HuH-7.5 (cell line): ENCODE results near the gene SCMH1.

Experiments
- DNase-seq: peaks from one replicate; pipeline ENCODE4 v3.0.0; 2011; ENCODE audit warnings: low spot score

The SCMH1 gene

DNA sequence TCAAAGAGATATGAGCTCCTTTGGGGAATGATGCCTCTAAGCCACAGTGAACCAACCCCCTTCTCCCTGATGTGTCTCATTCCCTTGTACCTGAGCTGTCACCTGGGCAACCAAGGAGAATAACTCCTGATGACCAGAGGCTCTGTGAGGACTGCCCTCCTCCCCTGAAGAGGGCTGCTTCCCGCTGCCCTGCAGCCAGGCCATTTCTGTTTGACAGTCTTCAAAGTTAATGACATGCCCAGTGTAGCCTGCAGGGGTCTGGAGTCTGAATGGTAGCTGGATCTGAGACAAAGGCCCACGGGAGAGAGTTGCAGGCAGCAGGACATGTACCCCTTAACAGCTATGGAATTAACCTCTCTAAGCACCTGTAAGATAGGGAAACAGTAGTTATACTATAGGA is 217.2 kb downstream of the SCMH1 start:
- DNase-seq, result no peak

GRCh38 chr1:41023279-41023990 is 218.7 kb downstream of the SCMH1 start:
- peak; percentile 55 for DNase-seq

DNA sequence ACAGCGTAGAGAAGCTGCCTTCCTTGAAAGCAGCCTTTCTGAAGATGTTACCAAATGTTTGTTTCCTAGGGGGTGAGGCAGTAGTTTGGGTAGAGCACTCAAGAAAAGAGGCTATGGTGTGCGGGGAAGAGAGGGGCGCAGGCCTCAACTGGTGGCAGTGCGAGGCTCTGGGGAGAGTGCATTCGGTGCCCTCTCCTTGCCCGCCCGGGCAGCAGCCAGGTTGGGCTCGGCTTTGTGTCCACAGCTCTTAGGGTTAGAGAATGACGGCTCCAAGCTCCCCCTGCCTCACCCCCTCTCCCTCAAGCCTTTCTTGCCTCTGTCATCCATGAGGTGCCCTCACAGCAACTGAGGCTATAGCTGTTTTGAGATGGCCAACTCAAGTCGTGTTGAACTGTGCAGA is 219.7 kb downstream of the SCMH1 start:
- DNase-seq, result no peak

GRCh38 chr1:41021526-41022308 is 220.4 kb downstream of the SCMH1 start, which contains the start of gene SLFNL1:
SLFNL1 (minus strand) TSS chr1:41021725; CDS start chr1:41020660, 1,065 bp downstream.
- no peak for DNase-seq

- DNase-seq, result no peak
Measured at GRCh38 chr1:41020654-41021053, 221.5 kb downstream of the SCMH1 start.

- DNase-seq, result no peak
Measured at GRCh38 chr1:41020109-41020576, 222.0 kb downstream of the SCMH1 start.

- DNase-seq, result no peak
Measured at GRCh38 chr1:41019353-41019745, 222.8 kb downstream of the SCMH1 start.

- no peak for DNase-seq
Measured at GRCh38 chr1:41018018-41018410, 224.1 kb downstream of the SCMH1 start.

DNA sequence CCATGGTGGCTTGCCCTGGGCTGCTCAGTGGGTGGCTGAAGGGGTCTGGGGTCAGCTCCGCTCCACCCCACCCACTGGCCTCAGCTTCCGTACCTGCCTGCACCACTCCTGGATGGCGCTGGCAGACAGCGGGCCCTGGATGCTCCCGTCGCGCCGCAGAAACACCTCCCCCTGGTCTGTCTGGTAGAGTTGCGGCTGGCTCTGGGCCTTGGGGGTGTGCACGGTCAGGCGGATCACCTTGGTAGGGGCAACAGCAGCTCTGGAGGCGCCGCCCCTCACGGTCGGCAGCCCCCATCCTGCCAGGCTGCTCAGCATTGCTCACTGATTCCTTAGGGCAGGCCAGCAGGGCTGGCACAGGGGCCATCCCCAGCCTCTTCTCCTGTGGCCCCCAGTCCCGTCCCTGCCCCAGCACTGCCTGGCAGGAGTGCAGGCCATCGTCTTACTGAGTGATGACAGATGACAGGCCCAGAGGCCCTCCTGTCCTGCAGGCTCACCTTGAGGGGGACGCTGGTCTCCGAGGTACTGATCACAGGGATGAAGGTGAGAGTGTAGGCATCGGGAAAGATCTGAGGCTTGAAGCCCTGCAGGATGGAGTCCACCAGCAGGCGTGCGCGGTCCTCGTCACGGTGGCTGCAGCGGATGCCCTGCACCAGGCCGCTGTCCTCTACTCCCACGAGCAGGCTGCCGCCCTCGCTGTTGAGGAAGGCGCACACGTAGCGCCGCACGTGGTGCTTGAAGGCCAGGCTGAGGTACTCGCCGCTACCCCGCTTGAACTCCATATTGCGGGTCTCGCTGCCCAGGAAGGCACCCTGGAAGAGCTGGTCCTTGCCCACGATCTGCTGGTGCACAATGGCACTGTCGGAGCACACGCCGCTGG is 224.7 kb downstream of the SCMH1 start:
- DNase-seq, result no peak

GRCh38 chr1:41015897-41016470 is 226.1 kb downstream of the SCMH1 start:
- DNase-seq, result no peak

DNA sequence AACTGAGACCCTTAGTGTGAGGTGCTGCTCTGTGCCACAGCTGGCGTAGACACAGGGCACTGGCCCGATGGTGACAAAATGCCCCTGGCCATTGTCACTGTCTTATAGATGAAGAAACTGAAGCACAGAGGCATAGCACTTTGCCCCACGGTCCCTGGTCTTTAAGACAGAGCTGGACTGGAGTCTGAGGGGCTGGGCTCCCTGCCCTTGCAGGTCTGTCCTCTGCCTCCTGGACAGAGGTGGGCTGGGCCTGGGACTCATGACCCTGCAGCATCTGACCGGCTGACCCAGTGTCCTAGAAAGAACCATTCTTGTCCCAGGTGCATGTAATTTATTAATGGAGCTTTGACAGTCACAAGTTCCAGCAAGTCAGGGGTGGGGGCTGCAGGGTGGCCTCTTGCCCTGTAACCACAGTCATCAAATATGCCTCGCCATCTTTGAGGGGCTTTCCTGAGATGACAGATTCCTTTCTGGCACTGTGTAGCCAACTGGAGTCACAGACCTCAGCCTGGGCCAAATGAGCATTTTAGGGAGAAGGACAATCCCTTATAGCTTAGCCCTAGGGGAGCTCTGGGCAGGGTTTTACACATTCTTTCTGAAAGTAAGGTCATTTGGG is 226.7 kb downstream of the SCMH1 start:
- no peak for DNase-seq

DNA sequence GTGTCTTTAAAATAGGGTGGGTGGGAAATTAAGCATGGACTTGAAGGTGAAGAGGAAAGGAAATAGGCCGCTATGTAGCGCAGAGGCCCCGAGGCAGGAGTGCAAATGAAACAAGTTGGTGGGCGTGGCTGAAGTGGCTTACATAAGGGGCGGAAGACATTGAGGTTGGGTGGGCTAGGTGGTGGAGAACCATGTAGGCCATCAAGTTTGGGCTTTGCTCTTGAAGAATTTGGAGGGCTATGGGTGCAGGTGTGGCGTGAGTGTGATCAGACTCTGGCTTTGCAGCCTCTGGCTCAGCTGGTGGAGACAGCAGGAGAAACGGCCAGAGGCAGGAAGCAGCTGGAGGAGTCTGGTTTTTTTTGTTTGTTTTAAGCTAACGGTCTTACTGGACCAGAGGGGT is 227.2 kb downstream of the SCMH1 start:
- DNase-seq, result no peak

DNA sequence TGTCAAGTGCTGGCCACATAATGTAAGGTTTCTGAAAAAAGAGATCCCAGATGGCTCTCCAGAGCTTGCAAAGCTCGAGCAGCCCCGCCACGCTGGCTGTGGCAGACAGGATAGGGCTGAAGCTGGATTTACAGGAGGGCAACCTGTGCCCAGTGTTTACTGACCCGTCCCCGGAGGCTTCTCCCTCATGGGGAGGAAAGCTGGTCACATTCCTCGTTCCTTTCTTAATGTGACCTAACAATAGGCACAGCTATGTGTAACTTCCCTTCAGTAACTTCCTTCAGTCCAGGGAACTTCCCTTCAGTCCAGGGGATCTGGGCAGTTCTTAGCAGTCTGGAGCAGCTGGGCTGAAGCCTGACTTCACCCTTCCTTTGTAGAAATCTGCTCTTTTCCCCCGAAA is 228.3 kb downstream of the SCMH1 start:
- DNase-seq, result no peak

- DNase-seq, result no peak
Measured at GRCh38 chr1:41013024-41013423, 229.1 kb downstream of the SCMH1 start.

- DNase-seq, result no peak
Measured at GRCh38 chr1:41010345-41010744, 231.8 kb downstream of the SCMH1 start.

- DNase-seq, result no peak
Measured at GRCh38 chr1:41009466-41009865, 232.6 kb downstream of the SCMH1 start.

DNA sequence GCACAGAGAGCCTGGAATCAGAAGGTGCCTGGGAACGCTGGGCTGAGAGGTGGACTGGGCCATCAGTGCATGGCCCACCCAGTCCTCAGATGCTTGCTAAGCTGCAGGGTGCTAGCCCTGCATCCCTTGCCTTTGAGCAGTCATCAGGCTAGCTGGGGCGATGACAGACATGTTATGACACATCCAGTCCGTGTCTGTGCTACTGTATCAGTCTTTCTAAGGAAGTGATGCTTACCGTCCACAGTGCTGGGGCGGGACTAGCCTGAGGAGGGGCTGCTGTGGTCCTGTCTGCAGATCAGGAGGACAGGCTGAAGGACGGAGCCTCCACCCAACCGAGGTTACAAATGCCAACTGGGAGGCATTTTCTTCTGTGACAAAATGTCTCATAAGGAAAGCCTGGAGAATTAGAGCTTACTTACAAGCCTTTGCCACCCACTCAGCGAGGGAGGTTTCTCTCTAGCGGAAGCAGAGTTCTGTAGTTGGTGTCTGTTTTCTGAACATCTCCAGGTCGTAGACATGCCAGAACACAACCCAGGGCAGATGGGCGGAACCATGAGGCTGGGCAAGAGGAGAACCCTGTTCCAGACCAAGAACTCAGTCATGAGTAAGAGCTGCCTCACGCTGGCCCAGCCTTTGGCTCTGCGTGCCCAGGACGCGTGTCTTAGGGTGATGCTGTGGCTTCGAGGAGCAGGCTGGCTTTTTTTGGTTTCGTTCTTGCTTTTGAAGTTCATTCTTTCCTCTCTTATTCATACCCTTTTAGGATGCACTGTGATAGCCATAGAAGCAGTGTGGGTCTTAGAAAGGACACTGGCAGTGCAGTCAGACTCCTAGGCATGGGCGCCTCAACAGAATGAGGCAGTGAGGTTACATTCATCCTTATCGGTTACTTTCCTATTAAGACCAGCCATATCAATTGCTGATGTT is 234.9 kb downstream of the SCMH1 start:
- DNase-seq, result no peak

DNA sequence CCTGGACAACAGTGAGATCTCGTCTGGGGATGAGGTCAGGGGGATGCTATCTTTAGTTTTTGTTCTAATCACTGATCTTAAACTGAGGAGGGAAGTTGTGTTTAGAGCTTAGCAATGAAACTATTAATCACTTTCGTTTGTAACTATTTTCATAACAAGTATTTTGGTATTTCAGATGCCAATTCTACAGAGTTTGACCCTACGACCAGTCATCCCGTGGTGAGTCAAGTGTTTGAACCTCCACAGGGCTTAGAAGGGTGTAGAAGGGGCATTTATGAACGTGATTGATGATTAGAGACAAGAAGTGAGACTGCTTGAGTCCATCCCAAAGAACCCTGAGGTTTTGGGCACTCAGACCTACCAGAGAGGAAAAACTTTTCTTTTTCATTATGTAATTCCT is 236.2 kb downstream of the SCMH1 start:
- DNase-seq, result no peak

DNA sequence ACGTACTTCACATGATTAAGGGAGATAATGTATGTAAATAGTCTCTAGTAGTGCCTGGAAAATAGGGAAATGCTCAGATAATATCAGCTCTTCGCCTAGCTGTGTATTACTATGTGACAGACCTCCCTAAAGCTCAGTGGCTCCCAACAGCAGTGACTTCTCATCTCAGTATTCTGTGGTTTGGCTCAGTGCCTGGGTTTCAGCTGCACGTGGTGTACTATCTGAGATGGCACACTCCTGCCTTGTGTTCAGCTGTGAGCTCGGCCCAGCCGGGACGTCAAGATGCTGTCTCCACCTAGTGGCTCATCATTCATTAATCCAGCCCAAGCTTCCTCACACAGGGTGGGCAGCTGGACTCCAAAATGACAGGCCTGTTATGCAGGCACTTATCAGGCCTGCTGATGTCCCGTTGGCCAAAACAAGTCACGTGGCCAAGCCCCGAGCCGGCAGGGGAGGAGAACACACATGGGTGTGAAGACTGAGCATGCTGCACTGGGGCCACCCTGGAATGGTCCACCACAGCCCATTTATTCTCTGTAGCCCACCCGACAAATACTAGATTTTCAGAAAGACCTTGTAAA is 238.4 kb downstream of the SCMH1 start:
- no peak for DNase-seq

DNA sequence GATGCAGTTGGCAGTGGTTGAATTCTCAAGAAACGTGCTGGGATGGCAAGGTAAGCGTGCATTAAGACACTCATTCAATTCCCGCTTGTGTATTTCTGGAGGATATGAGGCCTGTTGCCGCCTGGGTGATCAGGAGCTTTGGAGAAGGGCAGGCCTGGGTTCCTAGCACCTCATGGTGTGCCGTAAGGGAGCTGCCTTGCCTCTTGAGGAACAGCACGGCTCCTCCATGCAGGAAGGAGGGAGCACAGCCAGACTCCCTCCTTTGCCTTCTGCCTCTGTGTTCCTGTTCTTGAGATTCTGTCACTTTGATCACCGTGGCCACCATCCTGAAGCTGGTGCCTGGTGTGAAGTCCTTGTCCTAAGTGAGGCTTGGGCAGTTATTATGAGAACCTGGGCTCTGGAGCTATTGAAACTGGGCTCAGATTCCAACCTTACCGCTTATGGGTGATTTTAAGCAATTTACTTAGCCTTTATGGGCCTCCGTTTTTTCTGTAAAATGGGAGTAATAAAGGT is 238.9 kb downstream of the SCMH1 start:
- DNase-seq, result no peak
